HG03103 (cell line): ENCODE measurements around the gene FLT4.

Source experiments
- ATAC-seq: cut with Tn5 transposase; IDR thresholded peaks from one replicate; pipeline ENCODE4 v1.9.1; 2021; ENCODE audit warnings: low read depth; ENCODE audit not compliant: unreplicated experiment

FLT4 gene

GRCh38 chr5:180643191-180643851 lies 6.1 kb downstream of the FLT4 start:
- no peak for ATAC-seq

GRCh38 chr5:180642779-180643178 lies 6.6 kb downstream of the FLT4 start:
- no peak for ATAC-seq

GRCh38 chr5:180642181-180642775 lies 7.1 kb downstream of the FLT4 start:
- ATAC-seq: no peak

DNA sequence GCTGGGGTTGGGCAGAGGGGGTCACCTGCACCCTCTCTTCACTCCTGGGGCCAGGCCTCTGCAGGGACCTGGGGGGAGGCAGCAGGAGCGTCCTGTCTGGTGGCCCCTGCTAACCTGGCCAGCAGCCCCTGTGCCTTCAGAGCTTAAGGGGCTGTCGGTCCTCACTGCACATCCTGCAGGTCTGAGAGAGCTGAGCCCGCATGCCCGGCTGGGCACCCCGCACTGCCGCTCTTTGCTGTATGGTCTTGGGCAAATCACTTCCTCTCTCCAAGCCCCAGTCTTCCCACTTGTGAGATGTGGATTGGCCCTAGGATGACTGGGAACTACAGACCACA lies 7.9 kb downstream of the FLT4 start:
- ATAC-seq: no peak

GRCh38 chr5:180640861-180641565 lies 8.4 kb downstream of the FLT4 start:
- ATAC-seq: no peak

- no peak for ATAC-seq
These were observed 8.9 kb downstream of the FLT4 start for GRCh38 chr5:180640611-180640860.

DNA sequence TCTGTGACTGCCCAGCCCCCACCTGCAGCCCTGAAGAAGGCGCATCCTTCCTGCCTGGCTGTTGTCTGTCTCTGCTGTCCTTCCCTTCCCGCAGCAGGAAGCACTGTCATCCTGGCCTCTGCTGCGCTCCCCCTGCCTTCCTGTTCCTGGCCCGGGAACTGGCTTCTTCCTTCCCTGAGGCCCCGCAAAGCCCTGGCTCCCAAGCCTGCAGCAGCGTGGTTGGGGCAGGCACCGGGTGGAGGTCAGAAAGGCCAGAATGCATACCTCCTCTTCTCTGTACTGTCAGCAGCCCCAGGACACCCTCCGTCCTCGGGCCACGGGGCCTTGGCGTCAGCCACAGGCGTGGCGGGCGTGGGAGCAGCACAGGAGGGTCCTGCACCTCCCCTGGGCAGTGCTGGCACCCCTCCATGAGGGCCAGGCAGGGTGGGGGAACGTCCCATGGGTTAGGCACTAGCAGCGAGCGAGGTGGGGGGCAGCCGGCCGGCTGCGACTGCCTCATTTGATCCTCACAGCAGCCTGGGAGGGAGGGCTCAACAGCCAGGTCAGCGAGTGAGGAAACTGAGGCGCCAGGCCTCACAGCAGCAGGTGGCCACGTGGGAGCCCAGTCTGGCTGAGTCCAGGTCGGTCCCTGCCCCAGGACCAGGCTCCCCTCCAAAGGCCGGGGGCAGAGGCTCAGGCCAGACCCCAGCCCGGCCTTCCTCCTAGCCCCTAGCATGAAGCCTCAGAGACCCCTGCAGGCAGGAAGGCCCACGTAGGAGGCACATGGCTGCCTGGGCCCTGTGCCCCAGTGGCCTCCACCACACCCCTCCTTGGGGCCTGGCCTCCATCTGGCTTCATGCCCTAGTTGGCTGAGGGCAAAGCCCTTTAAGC lies 9.4 kb downstream of the FLT4 start:
- no peak for ATAC-seq

DNA sequence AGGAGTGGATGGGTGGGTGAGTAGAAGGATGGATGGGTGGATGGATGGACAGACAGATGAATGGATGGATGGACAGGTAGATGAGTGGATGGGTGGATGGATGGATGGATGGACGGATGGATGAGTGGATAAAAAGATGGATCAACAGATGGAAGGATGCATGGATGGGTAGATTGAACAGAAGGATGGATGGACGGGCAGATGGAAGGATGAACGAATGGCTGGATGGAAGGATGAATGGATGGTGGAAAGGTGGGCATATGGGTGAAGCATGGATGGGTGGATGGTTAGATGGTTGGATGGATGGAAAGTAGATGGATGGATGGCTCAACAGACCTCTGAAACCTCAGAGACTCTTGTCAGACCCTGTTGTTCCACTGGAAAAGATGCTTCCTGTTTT lies 10.1 kb downstream of the FLT4 start:
- ATAC-seq: no peak

DNA sequence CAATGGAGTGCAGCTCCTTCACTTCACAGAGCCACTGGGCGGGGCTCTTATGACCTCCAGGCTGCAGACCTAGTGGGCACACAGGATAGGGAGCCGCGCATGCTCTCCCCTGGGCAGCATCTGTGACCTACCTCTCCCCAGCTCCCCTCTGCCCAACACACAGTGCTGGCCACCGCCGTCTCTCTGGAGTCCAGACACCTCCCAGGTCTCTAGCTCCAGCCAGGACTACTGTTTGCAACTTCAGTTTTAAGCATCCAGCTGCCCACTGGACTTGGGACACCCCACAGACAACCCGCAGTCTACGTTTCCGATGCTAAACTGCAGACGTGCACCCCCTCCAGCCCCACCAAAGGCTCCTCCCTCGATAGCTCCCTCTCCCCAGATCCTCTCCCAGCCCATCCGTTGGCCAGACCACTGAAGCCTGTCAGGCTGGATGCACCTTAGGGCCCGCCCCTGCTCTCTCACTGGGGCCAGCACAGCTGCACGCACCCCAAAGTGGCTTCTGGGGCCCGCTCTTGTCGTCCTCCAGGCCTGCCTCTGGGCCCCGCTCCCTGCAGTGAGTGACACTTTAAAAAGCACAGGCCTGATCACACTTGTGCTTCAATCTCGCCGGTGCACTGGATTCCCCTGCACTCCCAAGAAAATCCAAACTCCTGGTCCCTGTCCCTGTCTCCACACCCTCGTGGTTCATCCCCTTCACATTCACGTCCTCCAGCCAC lies 11.3 kb downstream of the FLT4 start:
- no peak for ATAC-seq

- ATAC-seq: no peak
These were observed 12.9 kb downstream of the FLT4 start for GRCh38 chr5:180636403-180637075.

GRCh38 chr5:180636016-180636402 lies 13.4 kb downstream of the FLT4 start:
- ATAC-seq: no peak

DNA sequence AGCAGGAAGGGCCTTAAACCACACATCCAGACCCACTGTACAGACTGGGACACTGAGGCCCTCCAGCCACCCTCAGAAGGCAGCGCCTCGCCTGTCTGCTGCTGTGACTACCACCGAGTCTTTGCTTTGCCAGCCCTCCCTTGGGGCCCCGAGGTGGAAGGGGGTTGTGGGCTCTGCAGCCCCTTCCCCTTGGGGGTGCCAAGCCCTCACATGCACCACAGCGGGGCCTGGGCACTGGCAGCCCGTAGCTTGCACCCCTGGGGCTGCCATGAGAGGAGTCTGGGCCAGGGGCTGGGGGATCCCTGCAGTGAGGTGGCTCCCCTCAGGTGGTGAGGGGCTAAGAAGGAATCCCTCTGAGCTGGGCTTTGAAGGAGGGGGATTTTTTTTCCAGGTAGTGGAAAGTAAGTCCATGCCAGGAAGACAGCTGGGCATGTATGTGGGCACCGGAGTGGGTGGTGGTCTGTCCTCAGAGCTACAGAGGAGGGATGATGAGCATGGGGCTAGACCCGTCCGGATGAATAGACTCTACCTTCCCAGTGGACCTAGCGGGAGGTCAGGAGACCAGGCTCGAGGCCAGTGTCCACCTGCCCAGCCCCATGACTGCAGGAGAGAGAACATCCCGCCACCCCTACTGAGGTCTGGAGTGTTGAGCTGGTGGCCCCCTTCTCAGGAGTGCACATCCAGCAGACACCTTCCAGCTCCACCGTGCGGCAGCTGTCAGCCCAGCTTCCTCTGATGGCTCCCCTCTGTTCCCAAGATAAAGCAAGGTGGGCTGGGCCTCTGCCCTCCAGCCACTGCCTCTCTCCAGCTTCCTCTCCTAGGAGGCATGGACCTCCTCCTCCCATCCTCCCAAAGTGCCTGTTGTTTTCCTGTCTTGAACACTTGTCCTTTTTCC lies 15.9 kb downstream of the FLT4 start:
- ATAC-seq: no peak

DNA sequence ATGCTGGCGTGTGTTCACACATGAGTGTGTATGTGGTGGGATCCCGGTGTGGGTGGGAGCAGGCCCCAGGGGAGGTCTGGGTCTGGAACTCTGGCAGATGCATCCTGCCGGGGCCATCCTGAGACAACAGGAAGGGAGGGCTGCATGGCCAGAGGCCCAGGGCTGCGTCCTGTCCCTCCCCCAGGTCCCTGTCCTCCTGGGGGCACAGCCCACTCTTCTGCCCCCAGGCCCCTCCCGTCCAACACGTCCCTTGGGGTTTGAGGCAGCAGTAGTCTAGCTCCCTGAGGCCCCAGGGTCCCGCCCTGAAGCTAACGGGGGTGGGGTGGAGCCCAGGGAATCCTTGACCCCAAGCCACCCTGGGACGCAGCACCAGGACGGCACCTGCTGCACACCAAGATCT lies 16.6 kb downstream of the FLT4 start:
- ATAC-seq: no peak

- ATAC-seq: no peak
These were observed 17.6 kb downstream of the FLT4 start for GRCh38 chr5:180631549-180632383.

DNA sequence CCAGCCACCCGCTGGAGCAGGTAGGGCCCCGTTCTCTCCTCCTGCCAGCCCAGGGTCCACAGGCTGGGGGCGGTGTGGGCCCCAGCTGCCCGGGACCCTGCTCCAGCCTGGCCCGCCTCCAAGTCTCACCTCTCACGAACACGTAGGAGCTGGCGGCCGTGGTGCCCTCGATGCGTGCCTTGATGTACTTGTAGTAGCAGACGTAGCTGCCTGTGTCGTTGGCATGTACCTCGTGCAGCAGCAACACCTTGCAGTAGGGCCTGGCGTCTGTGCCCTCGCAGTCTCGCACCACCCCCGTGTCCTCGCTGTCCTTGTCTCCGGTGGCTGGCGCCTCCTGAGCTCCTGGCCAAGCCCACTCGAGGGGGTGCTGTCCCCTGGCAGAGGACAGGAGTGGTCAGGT lies 19.0 kb downstream of the FLT4 start:
- no peak for ATAC-seq

DNA sequence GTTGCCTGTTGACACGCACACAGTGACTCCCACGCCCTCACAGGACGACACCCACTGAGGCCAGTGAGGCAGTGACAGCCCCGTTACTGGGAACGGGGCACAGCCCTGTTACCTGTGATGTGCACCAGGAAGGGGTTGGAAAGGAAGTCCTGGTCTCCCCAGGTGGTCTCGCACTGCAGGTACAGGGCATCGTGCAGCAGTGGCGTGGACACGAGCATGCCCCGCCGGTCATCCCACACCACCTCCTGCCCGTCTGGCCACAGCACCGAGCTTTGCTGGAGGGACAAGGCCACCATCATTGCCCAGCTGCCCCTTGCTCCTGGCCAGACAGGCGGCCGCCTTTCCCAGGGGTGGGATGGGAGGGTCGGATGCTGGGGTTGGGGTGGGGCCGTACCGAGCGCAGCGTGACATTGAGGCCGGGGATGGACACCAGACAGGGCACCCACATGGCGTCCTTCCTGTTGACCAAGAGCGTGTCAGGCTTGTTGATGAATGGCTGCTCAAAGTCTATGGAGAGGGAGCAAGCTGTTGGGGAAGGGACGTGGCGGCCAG lies 19.5 kb downstream of the FLT4 start:
- no peak for ATAC-seq

GRCh38 chr5:180628827-180629750 lies 20.3 kb downstream of the FLT4 start:
- no peak for ATAC-seq
